HUDEP-2 (cell line): ENCODE data around the gene C1QA.

Experiments used
- DNase-seq, 76 experiments: peaks; one replicate each; lab custom pipeline; 2025; ENCODE audit not compliant: unreplicated experiment in 76 of 76; lab: John Stamatoyannopoulos, UW

C1QA gene

GRCh38 chr1:22611530-22611947, 24.9 kb upstream of the C1QA start:
- DNase-seq: peak in 34 of 76 experiments; percentile 2 to 52 (median 20)

- DNase-seq: no peak
These were observed 23.5 kb upstream of the C1QA start for GRCh38 chr1:22612671-22613571.

- DNase-seq: no peak
These were observed 22.9 kb upstream of the C1QA start for GRCh38 chr1:22613572-22613918.

GRCh38 chr1:22613951-22614350, 22.5 kb upstream of the C1QA start:
- no peak for DNase-seq

GRCh38 chr1:22615886-22616285, 20.5 kb upstream of the C1QA start:
- DNase-seq: no peak

GRCh38 chr1:22616571-22616970, 19.9 kb upstream of the C1QA start:
- no peak for DNase-seq

- DNase-seq: no peak
These were observed 18.4 kb upstream of the C1QA start for GRCh38 chr1:22618056-22618455.

- DNase-seq: no peak
These were observed 17.2 kb upstream of the C1QA start for GRCh38 chr1:22619252-22619651.

GRCh38 chr1:22619798-22620197, 16.6 kb upstream of the C1QA start:
- DNase-seq: no peak

GRCh38 chr1:22621761-22622160, 14.7 kb upstream of the C1QA start:
- DNase-seq: no peak

- peak in 1 of 76 experiments; percentile 3 for DNase-seq
These were observed 11.0 kb upstream of the C1QA start for GRCh38 chr1:22625262-22625925.

- DNase-seq: no peak
These were observed 9.9 kb upstream of the C1QA start for GRCh38 chr1:22626237-22627157.

GRCh38 chr1:22627331-22627730, 9.1 kb upstream of the C1QA start:
- no peak for DNase-seq

- no peak for DNase-seq
These were observed 7.6 kb upstream of the C1QA start for GRCh38 chr1:22628698-22629444.

GRCh38 chr1:22629886-22630285, 6.5 kb upstream of the C1QA start:
- no peak for DNase-seq

- DNase-seq: no peak
These were observed 2.5 kb upstream of the C1QA start for GRCh38 chr1:22633697-22634463.

GRCh38 chr1:22635436-22635835, 992 bp upstream of the C1QA start:
- no peak for DNase-seq

- no peak for DNase-seq
These were observed 499 bp downstream of the C1QA start for GRCh38 chr1:22636927-22637326.

- DNase-seq: no peak
These were observed 1.5 kb downstream of the C1QA start for GRCh38 chr1:22637907-22638445.
